H9 (cell line): ENCODE results near the gene DUSP1. TPM values are rescaled to one million over a fixed set of nuclear protein-coding genes. Genes with fewer than 3 reads are reported as not detected.

Experiments used
- DNase-seq: peaks from one replicate; pipeline ENCODE4 v3.0.0-alpha.2; 2017
- H2AFZ ChIP-seq: one replicate; pipeline ENCODE4 v1.6.1; 2013; ENCODE audit warnings: mild to moderate bottlenecking, low read length, control low read depth, moderate library complexity
- H2AK5ac ChIP-seq: 2 replicates; pipeline ENCODE4 v1.6.1; 2013; ENCODE audit warnings: low read length, control low read depth, mixed read lengths; ENCODE audit not compliant: insufficient read length
- H2BK120ac ChIP-seq: one replicate; pipeline ENCODE4 v1.6.1; 2013; ENCODE audit warnings: low read depth, mild to moderate bottlenecking, low read length, control low read depth, inconsistent platforms; ENCODE audit not compliant: poor library complexity, severe bottlenecking
- H2BK12ac ChIP-seq: 2 replicates; pipeline ENCODE4 v1.6.1; 2013; ENCODE audit warnings: low read length, control low read depth, mixed read lengths, low read depth; ENCODE audit not compliant: insufficient read length
- H2BK15ac ChIP-seq: 2 replicates; pipeline ENCODE4 v1.6.1; 2013; ENCODE audit warnings: low read depth, low read length, control low read depth
- H2BK20ac ChIP-seq: one replicate; pipeline ENCODE4 v1.6.1; 2013; ENCODE audit warnings: low read depth, mild to moderate bottlenecking, low read length, control low read depth, inconsistent platforms; ENCODE audit not compliant: poor library complexity, severe bottlenecking
- H2BK5ac ChIP-seq: 2 replicates; pipeline ENCODE4 v1.6.1; 2013; ENCODE audit warnings: low read length, control low read depth, mixed read lengths; ENCODE audit not compliant: insufficient read length
- H3K14ac ChIP-seq: 2 replicates; pipeline ENCODE4 v1.6.1; 2013; ENCODE audit warnings: low read length, control low read depth; ENCODE audit not compliant: insufficient read depth
- H3K18ac ChIP-seq: 2 replicates; pipeline ENCODE4 v1.6.1; 2013; ENCODE audit warnings: low read depth, mild to moderate bottlenecking, mixed read lengths, low read length, control low read depth; ENCODE audit not compliant: insufficient read length
- H3K23ac ChIP-seq: 2 replicates; pipeline ENCODE4 v1.6.1; 2013; ENCODE audit warnings: low read length, control low read depth, mixed read lengths, low read depth; ENCODE audit not compliant: insufficient read length
- H3K23me2 ChIP-seq: 2 replicates; pipeline ENCODE4 v1.6.1; 2013; ENCODE audit warnings: low read depth, mild to moderate bottlenecking, mixed read lengths, low read length, control low read depth; ENCODE audit not compliant: insufficient read length, poor library complexity, severe bottlenecking
- H3K27ac ChIP-seq: 2 replicates; pipeline ENCODE4 v1.5.1; 2013; ENCODE audit warnings: low read length, control low read depth, mixed read lengths, low read depth; ENCODE audit not compliant: insufficient read length
- H3K27me3 ChIP-seq: 2 replicates; pipeline ENCODE4 v1.6.1; 2013; ENCODE audit warnings: low read length, control low read depth, inconsistent platforms; ENCODE audit not compliant: insufficient read depth
- H3K4ac ChIP-seq: 2 replicates; pipeline ENCODE4 v1.6.1; 2013; ENCODE audit warnings: low read depth, mild to moderate bottlenecking, control low read depth, inconsistent platforms, low read length, moderate library complexity
- H3K4me1 ChIP-seq: 2 replicates; pipeline ENCODE4 v1.6.1; 2013; ENCODE audit warnings: low read length, control low read depth, inconsistent platforms; ENCODE audit not compliant: insufficient read depth
- H3K4me2 ChIP-seq: 2 replicates; pipeline ENCODE4 v1.6.1; 2013; ENCODE audit warnings: low read length, control low read depth, mixed read lengths; ENCODE audit not compliant: insufficient read length, insufficient read depth
- H3K56ac ChIP-seq: 2 replicates; pipeline ENCODE4 v1.6.1; 2013; ENCODE audit warnings: low read depth, mild to moderate bottlenecking, mixed read lengths, low read length, control low read depth; ENCODE audit not compliant: insufficient read length
- H3K79me1 ChIP-seq: 2 replicates; pipeline ENCODE4 v1.6.1; 2013; ENCODE audit warnings: low read depth, mild to moderate bottlenecking, moderate library complexity, low read length, control low read depth, inconsistent platforms; ENCODE audit not compliant: insufficient read depth, poor library complexity, severe bottlenecking
- H3K79me2 ChIP-seq: 2 replicates; pipeline ENCODE4 v1.6.1; 2013; ENCODE audit warnings: low read length, control low read depth, inconsistent platforms; ENCODE audit not compliant: insufficient read depth
- H3K9ac ChIP-seq: 2 replicates; pipeline ENCODE4 v1.6.1; 2013; ENCODE audit warnings: low read length, control low read depth, mixed read lengths; ENCODE audit not compliant: insufficient read length; ENCODE audit errors: extremely low read depth
- H3K9me3 ChIP-seq: one replicate; pipeline ENCODE4 v1.6.1; 2013; ENCODE audit warnings: low read depth, low read length, inconsistent platforms; ENCODE audit not compliant: control insufficient read depth
- H3T11ph ChIP-seq: one replicate; pipeline ENCODE4 v1.6.1; 2013; ENCODE audit warnings: mild to moderate bottlenecking, low read length, control low read depth, inconsistent platforms
- H4K20me1 ChIP-seq: one replicate; pipeline ENCODE4 v1.6.1; 2013; ENCODE audit not compliant: control insufficient read depth, insufficient read length, insufficient read depth
- H4K5ac ChIP-seq: 2 replicates; pipeline ENCODE4 v1.6.1; 2013; ENCODE audit warnings: low read depth, mild to moderate bottlenecking, mixed read lengths, low read length, control low read depth; ENCODE audit not compliant: insufficient read length
- H4K8ac ChIP-seq: replicated peaks from 2 replicates; pipeline ENCODE4 v1.6.1; 2013; ENCODE audit warnings: low read length, control low read depth, mixed read lengths, low read depth; ENCODE audit not compliant: insufficient read length
- H4K91ac ChIP-seq: 2 replicates; pipeline ENCODE4 v1.6.1; 2013; ENCODE audit warnings: low read depth, mild to moderate bottlenecking, moderate library complexity, mixed read lengths, low read length, control low read depth; ENCODE audit not compliant: insufficient read length
- H3K27ac Mint-ChIP-seq, 3 experiments: 2 replicates in 2 of 3; 3 replicates in 1 of 3; pipeline ENCODE4 v1.8.0; 2020 to 2021; ENCODE audit warnings: mixed read lengths in 3 of 3, mild to moderate bottlenecking in 1 of 3, moderate library complexity in 1 of 3
- H3K27me3 Mint-ChIP-seq: 2 replicates; pipeline ENCODE4 v1.8.0; 2021; ENCODE audit warnings: low read depth, mild to moderate bottlenecking, moderate library complexity, mixed read lengths
- H3K36me3 Mint-ChIP-seq, 3 experiments: 2 replicates in 2 of 3; 3 replicates in 1 of 3; pipeline ENCODE4 v1.8.0; 2020 to 2021; ENCODE audit warnings: low read depth in 3 of 3, mixed read lengths in 3 of 3; ENCODE audit not compliant: insufficient read depth in 1 of 3
- H3K4me1 Mint-ChIP-seq, 2 experiments: 2 replicates each; pipeline ENCODE4 v1.8.0; 2020; ENCODE audit warnings: mixed read lengths in 2 of 2
- H3K4me3 Mint-ChIP-seq, 2 experiments: 2 replicates in 1 of 2; 3 replicates in 1 of 2; pipeline ENCODE4 v1.8.0; 2020 to 2021; ENCODE audit warnings: mild to moderate bottlenecking in 2 of 2, mixed read lengths in 2 of 2, moderate library complexity in 1 of 2
- H3K9me3 Mint-ChIP-seq, 2 experiments: 2 replicates in 1 of 2; 3 replicates in 1 of 2; pipeline ENCODE4 v1.8.0; 2020; ENCODE audit warnings: mild to moderate bottlenecking in 2 of 2, mixed read lengths in 2 of 2, moderate library complexity in 1 of 2
- CTCF ChIP-seq: fragments of 200-600 bp; sonication (generic); conservative IDR thresholded peaks from 3 replicates; pipeline ENCODE4 v1.8.0; 2021; ENCODE audit warnings: antibody characterized with exemption, mild to moderate bottlenecking
- WGBS: extraction: QIAGEN DNeasy Blood & Tissue Kit; methylation state at CpG from one replicate; pipeline ENCODE4 v1.1.7; 2013; ENCODE audit warnings: missing lambda C conversion rate, low lambda C conversion rate, mixed read lengths; ENCODE audit not compliant: insufficient read length; ENCODE audit errors: extremely low coverage; 5-methylcytosine and 5-hydroxymethylcytosine counted together
- total RNA-seq: library from RNA; stranded (reverse); gene quantifications from 2 replicates; pipeline ENCODE4 v1.2.1, GENCODE V29; 2021

The DUSP1 gene
- total RNA-seq, 1 experiment from 2014 or later = 10.9 TPM

GRCh38 chr5:172722327-172722815 is 48.6 kb downstream of the DUSP1 start:
- no peaks in the 10 kb centered on the region for H3K9me3 Mint-ChIP-seq
- H3K23ac ChIP-seq = no peak overlapping the region
- no peak overlapping the region for H2AK5ac ChIP-seq
- no peak overlapping the region for H3K14ac ChIP-seq
- no peak overlapping the region for H2AFZ ChIP-seq
- H4K20me1 ChIP-seq = no peaks in the 10 kb centered on the region
- H3K27ac Mint-ChIP-seq = no peak overlapping the region
- no CpG with 5 or more reads among the region's 12 CpGs for WGBS
- H3K23me2 ChIP-seq = no peaks in the 10 kb centered on the region
- H3K4ac ChIP-seq = no peak overlapping the region
- no peak overlapping the region for H3K56ac ChIP-seq
- no peak overlapping the region for H3K27ac ChIP-seq
- no peak overlapping the region for H2BK12ac ChIP-seq
- peaks cover 53% of the 10 kb centered on the region for H3K27me3 Mint-ChIP-seq
- H3K79me1 ChIP-seq = no peaks in the 10 kb centered on the region
- H2BK20ac ChIP-seq = no peak overlapping the region
- peaks cover under 1 to 2% of the 10 kb centered on the region in 2 experiments; a peak in 2 of 4 replicates for H3K4me1 Mint-ChIP-seq
- no peak overlapping the region for H3K9ac ChIP-seq
- no peaks in the 10 kb centered on the region for H3K36me3 Mint-ChIP-seq
- no peak overlapping the region for H2BK15ac ChIP-seq
- no peaks in the 10 kb centered on the region for H3K4me1 ChIP-seq
- no peak overlapping the region for H4K91ac ChIP-seq
- no peak for DNase-seq
- H3K4me3 Mint-ChIP-seq = no peak overlapping the region
- no peak overlapping the region for H3K18ac ChIP-seq
- no peaks in the 10 kb centered on the region for H3K9me3 ChIP-seq
- no peak overlapping the region for H4K5ac ChIP-seq
- no peak overlapping the region for H2BK120ac ChIP-seq
- no peaks in the 10 kb centered on the region for H3K79me2 ChIP-seq
- H2BK5ac ChIP-seq = no peak overlapping the region
- H3T11ph ChIP-seq = no peak overlapping the region
- peaks cover 3% of the 10 kb centered on the region; the same call in 1 of the 2 replicates for H3K27me3 ChIP-seq
- no peak overlapping the region for H3K4me2 ChIP-seq
- no peak overlapping the region for H4K8ac ChIP-seq
- TF ChIP-seq CTCF = no peak
